Ishikawa (cell line): ENCODE measurements around the gene ZNF219.

Experiments
- CEBPB ChIP-seq: IDR thresholded peaks from 2 replicates; pipeline ENCODE4 v1.6.1; 2012
- CREB1 ChIP-seq: IDR thresholded peaks from 2 replicates; pipeline ENCODE4 v1.6.1; 2012; ENCODE audit warnings: low read depth
- EGR1 ChIP-seq: IDR thresholded peaks from 2 replicates; pipeline ENCODE4 v1.6.1; 2012
- EP300 ChIP-seq: IDR thresholded peaks from 2 replicates; pipeline ENCODE4 v1.6.1; 2012; ENCODE audit warnings: borderline replicate concordance
- MAX ChIP-seq: IDR thresholded peaks from 2 replicates; pipeline ENCODE4 v1.6.1; 2012
- NFIC ChIP-seq: IDR thresholded peaks from 2 replicates; pipeline ENCODE4 v1.6.1; 2012
- RAD21 ChIP-seq: IDR thresholded peaks from 2 replicates; pipeline ENCODE4 v1.6.1; 2012; ENCODE audit warnings: low read depth
- REST ChIP-seq: IDR thresholded peaks from 2 replicates; pipeline ENCODE4 v1.6.1; 2012; ENCODE audit warnings: low read depth, mild to moderate bottlenecking
- TAF1 ChIP-seq: IDR thresholded peaks from 2 replicates; pipeline ENCODE4 v1.6.1; 2012; ENCODE audit warnings: low read depth, mild to moderate bottlenecking
- TCF12 ChIP-seq: IDR thresholded peaks from 2 replicates; pipeline ENCODE4 v1.6.1; 2012; ENCODE audit warnings: low read depth
- TEAD4 ChIP-seq: IDR thresholded peaks from 2 replicates; pipeline ENCODE4 v1.6.1; 2012
- YY1 ChIP-seq: IDR thresholded peaks from 2 replicates; pipeline ENCODE4 v1.6.1; 2012; ENCODE audit warnings: low read depth
- ZBTB7A ChIP-seq: IDR thresholded peaks from 2 replicates; pipeline ENCODE4 v1.6.1; 2012; ENCODE audit warnings: low read depth

- no peak for TF ChIP-seq TAF1
- no peak for TF ChIP-seq TEAD4
- TF ChIP-seq REST: no peak
- no peak for TF ChIP-seq ZBTB7A
- no peak for TF ChIP-seq MAX
- TF ChIP-seq EP300: no peak
- no peak for TF ChIP-seq YY1
- no peak for TF ChIP-seq RAD21
- TF ChIP-seq CEBPB: no peak
- TF ChIP-seq EGR1: no peak
- TF ChIP-seq TCF12: no peak
- TF ChIP-seq NFIC: no peak
- TF ChIP-seq CREB1: no peak
These were observed 22.7 kb upstream of the ZNF219 start for GRCh38 chr14:21121122-21121521.
